Activated naive CD8-positive, alpha-beta T cell (primary cell): ENCODE results near the gene ASTN1.

Experiments
- H3K27ac Mint-ChIP-seq: one replicate; pipeline ENCODE4 v1.8.0; 2021; ENCODE audit warnings: mixed read lengths
- H3K27me3 Mint-ChIP-seq: one replicate; pipeline ENCODE4 v1.8.0; 2021; ENCODE audit warnings: mixed read lengths
- H3K36me3 Mint-ChIP-seq: one replicate; pipeline ENCODE4 v1.8.0; 2021; ENCODE audit warnings: mixed read lengths
- H3K4me1 Mint-ChIP-seq: one replicate; pipeline ENCODE4 v1.8.0; 2021; ENCODE audit warnings: low read depth, mixed read lengths
- H3K4me3 Mint-ChIP-seq: one replicate; pipeline ENCODE4 v1.8.0; 2021; ENCODE audit warnings: mild to moderate bottlenecking, mixed read lengths
- H3K9me3 Mint-ChIP-seq: one replicate; pipeline ENCODE4 v1.8.0; 2021; ENCODE audit warnings: low read depth, mixed read lengths

ASTN1 gene

GRCh38 chr1:177135250-177135649 is 29.3 kb downstream of the ASTN1 start:
- H3K36me3 Mint-ChIP-seq, result no peaks in the 10 kb centered on the region
- H3K27me3 Mint-ChIP-seq, result no peaks in the 10 kb centered on the region
- no peak overlapping the region for H3K4me3 Mint-ChIP-seq
- no peaks in the 10 kb centered on the region for H3K9me3 Mint-ChIP-seq
- H3K4me1 Mint-ChIP-seq, result no peaks in the 10 kb centered on the region
- H3K27ac Mint-ChIP-seq, result no peak overlapping the region

GRCh38 chr1:177133977-177134538 is 30.5 kb downstream of the ASTN1 start:
- Mint-ChIP-seq H3K27me3 (no peaks in the 10 kb centered on the region), H3K27ac (no peak overlapping the region), H3K36me3 (no peaks in the 10 kb centered on the region), H3K4me1 (no peaks in the 10 kb centered on the region), H3K4me3 (no peak overlapping the region), H3K9me3 (no peaks in the 10 kb centered on the region)

- Mint-ChIP-seq H3K36me3 (no peaks in the 10 kb centered on the region), H3K4me3 (no peak overlapping the region), H3K27me3 (no peaks in the 10 kb centered on the region), H3K9me3 (no peaks in the 10 kb centered on the region), H3K4me1 (no peaks in the 10 kb centered on the region), H3K27ac (no peak overlapping the region)
Observed at GRCh38 chr1:177132141-177132540, 32.4 kb downstream of the ASTN1 start.

GRCh38 chr1:177131723-177132122 is 32.8 kb downstream of the ASTN1 start:
- Mint-ChIP-seq H3K9me3 (no peaks in the 10 kb centered on the region), H3K27me3 (no peaks in the 10 kb centered on the region), H3K36me3 (no peaks in the 10 kb centered on the region), H3K27ac (no peak overlapping the region), H3K4me1 (no peaks in the 10 kb centered on the region), H3K4me3 (no peak overlapping the region)

GRCh38 chr1:177130451-177130945 is 34.0 kb downstream of the ASTN1 start:
- no peaks in the 10 kb centered on the region for H3K4me1 Mint-ChIP-seq
- H3K36me3 Mint-ChIP-seq, result no peaks in the 10 kb centered on the region
- H3K27me3 Mint-ChIP-seq, result no peaks in the 10 kb centered on the region
- H3K9me3 Mint-ChIP-seq, result no peaks in the 10 kb centered on the region
- H3K4me3 Mint-ChIP-seq, result no peak overlapping the region
- H3K27ac Mint-ChIP-seq, result no peak overlapping the region

- Mint-ChIP-seq H3K9me3 (no peaks in the 10 kb centered on the region), H3K4me3 (no peak overlapping the region), H3K27me3 (no peaks in the 10 kb centered on the region), H3K4me1 (no peaks in the 10 kb centered on the region), H3K36me3 (no peaks in the 10 kb centered on the region), H3K27ac (no peak overlapping the region)
Observed at GRCh38 chr1:177128665-177129281, 35.7 kb downstream of the ASTN1 start.

GRCh38 chr1:177126267-177126666 is 38.2 kb downstream of the ASTN1 start:
- Mint-ChIP-seq H3K27me3 (no peaks in the 10 kb centered on the region), H3K9me3 (no peaks in the 10 kb centered on the region), H3K4me3 (no peak overlapping the region), H3K27ac (no peak overlapping the region), H3K36me3 (no peaks in the 10 kb centered on the region), H3K4me1 (no peaks in the 10 kb centered on the region)

- Mint-ChIP-seq H3K27me3 (no peaks in the 10 kb centered on the region), H3K9me3 (no peaks in the 10 kb centered on the region), H3K27ac (no peak overlapping the region), H3K36me3 (no peaks in the 10 kb centered on the region), H3K4me3 (no peak overlapping the region), H3K4me1 (no peaks in the 10 kb centered on the region)
Observed at GRCh38 chr1:177124577-177125278, 39.8 kb downstream of the ASTN1 start.

- Mint-ChIP-seq H3K36me3 (no peaks in the 10 kb centered on the region), H3K27me3 (no peaks in the 10 kb centered on the region), H3K4me3 (no peak overlapping the region), H3K9me3 (no peaks in the 10 kb centered on the region), H3K4me1 (no peaks in the 10 kb centered on the region), H3K27ac (no peak overlapping the region)
Observed at GRCh38 chr1:177122461-177123251, 41.9 kb downstream of the ASTN1 start.

GRCh38 chr1:177119311-177119710 is 45.2 kb downstream of the ASTN1 start:
- H3K9me3 Mint-ChIP-seq, result no peaks in the 10 kb centered on the region
- H3K36me3 Mint-ChIP-seq, result no peaks in the 10 kb centered on the region
- no peak overlapping the region for H3K27ac Mint-ChIP-seq
- no peak overlapping the region for H3K4me3 Mint-ChIP-seq
- H3K27me3 Mint-ChIP-seq, result no peaks in the 10 kb centered on the region
- no peaks in the 10 kb centered on the region for H3K4me1 Mint-ChIP-seq

GRCh38 chr1:177118901-177119300 is 45.6 kb downstream of the ASTN1 start:
- H3K27ac Mint-ChIP-seq, result no peak overlapping the region
- H3K4me3 Mint-ChIP-seq, result no peak overlapping the region
- H3K27me3 Mint-ChIP-seq, result no peaks in the 10 kb centered on the region
- H3K4me1 Mint-ChIP-seq, result no peaks in the 10 kb centered on the region
- H3K36me3 Mint-ChIP-seq, result no peaks in the 10 kb centered on the region
- no peaks in the 10 kb centered on the region for H3K9me3 Mint-ChIP-seq

- Mint-ChIP-seq H3K36me3 (no peaks in the 10 kb centered on the region), H3K9me3 (no peaks in the 10 kb centered on the region), H3K27ac (no peak overlapping the region), H3K4me3 (no peak overlapping the region), H3K4me1 (no peaks in the 10 kb centered on the region), H3K27me3 (no peaks in the 10 kb centered on the region)
Observed at GRCh38 chr1:177116941-177117340, 47.6 kb downstream of the ASTN1 start.

- Mint-ChIP-seq H3K4me1 (no peaks in the 10 kb centered on the region), H3K9me3 (no peaks in the 10 kb centered on the region), H3K4me3 (no peak overlapping the region), H3K36me3 (no peaks in the 10 kb centered on the region), H3K27ac (no peak overlapping the region), H3K27me3 (peaks cover 2% of the 10 kb centered on the region)
Observed at GRCh38 chr1:177106614-177107365, 57.7 kb downstream of the ASTN1 start.

GRCh38 chr1:177106196-177106595 is 58.3 kb downstream of the ASTN1 start:
- no peak overlapping the region for H3K4me3 Mint-ChIP-seq
- no peaks in the 10 kb centered on the region for H3K4me1 Mint-ChIP-seq
- H3K27ac Mint-ChIP-seq, result no peak overlapping the region
- peaks cover 2% of the 10 kb centered on the region for H3K27me3 Mint-ChIP-seq
- H3K36me3 Mint-ChIP-seq, result no peaks in the 10 kb centered on the region
- no peaks in the 10 kb centered on the region for H3K9me3 Mint-ChIP-seq
